ENCODE results near the gene RUNX2.

DNA sequence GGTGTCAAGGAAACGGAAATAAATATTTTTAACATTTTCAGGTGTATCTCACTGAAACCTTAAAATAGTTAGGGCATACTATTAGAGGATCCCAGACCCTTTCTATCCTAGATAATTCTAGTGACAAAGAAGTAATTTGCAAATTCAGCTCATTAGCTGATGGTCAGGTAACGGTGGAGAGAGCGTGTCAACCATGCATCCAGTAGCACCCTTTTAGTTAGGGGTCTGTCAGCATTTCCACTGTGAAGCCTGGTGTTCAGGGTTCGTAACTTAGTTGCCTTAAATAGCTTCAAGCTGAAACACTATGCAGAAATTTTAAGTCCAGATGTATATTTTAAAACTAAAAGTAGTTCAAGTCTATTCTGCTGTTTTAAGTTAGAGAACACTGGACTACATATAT, 98.1 kb downstream of the RUNX2 start:
- TF ChIP-seq MEF2A (IDR thresholded peaks at IDR 0.05; ENCODE audit: borderline replicate concordance, low read depth) (no peak), YY1 (IDR thresholded peaks at IDR 0.05; ENCODE audit: low read depth) (no peak), TAF1 (IDR thresholded peaks at IDR 0.05; ENCODE audit: borderline replicate concordance, low read depth, low read length) (no peak), POLR2AphosphoS5 (IDR thresholded peaks at IDR 0.05; ENCODE audit: low read depth, low read length) (no peak), EP300 (IDR thresholded peaks at IDR 0.05; ENCODE audit: borderline replicate concordance in 1 of 2, low read depth in 1 of 2, low read length in 1 of 2) (no peak), RAD21 (IDR thresholded peaks at IDR 0.05; ENCODE audit: low read length) (no peak), SMC3 (IDR thresholded peaks at IDR 0.05; ENCODE audit: low read depth, low read length) (no peak), CHD2 (IDR thresholded peaks at IDR 0.05; ENCODE audit: low read length, partially characterized antibody) (no peak), ELF1 (IDR thresholded peaks at IDR 0.05) (no peak), GATA2 (CRISPR knock-in tag; IDR thresholded peaks at IDR 0.05) (no peak), NFIC (IDR thresholded peaks at IDR 0.05; ENCODE audit: borderline replicate concordance) (no peak)
- TF ChIP-seq, protein P1, sequence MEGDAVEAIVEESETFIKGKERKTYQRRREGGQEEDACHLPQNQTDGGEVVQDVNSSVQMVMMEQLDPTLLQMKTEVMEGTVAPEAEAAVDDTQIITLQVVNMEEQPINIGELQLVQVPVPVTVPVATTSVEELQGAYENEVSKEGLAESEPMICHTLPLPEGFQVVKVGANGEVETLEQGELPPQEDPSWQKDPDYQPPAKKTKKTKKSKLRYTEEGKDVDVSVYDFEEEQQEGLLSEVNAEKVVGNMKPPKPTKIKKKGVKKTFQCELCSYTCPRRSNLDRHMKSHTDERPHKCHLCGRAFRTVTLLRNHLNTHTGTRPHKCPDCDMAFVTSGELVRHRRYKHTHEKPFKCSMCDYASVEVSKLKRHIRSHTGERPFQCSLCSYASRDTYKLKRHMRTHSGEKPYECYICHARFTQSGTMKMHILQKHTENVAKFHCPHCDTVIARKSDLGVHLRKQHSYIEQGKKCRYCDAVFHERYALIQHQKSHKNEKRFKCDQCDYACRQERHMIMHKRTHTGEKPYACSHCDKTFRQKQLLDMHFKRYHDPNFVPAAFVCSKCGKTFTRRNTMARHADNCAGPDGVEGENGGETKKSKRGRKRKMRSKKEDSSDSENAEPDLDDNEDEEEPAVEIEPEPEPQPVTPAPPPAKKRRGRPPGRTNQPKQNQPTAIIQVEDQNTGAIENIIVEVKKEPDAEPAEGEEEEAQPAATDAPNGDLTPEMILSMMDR (IDR thresholded peaks at IDR 0.05): no peak
- TF ChIP-seq, protein P2, sequence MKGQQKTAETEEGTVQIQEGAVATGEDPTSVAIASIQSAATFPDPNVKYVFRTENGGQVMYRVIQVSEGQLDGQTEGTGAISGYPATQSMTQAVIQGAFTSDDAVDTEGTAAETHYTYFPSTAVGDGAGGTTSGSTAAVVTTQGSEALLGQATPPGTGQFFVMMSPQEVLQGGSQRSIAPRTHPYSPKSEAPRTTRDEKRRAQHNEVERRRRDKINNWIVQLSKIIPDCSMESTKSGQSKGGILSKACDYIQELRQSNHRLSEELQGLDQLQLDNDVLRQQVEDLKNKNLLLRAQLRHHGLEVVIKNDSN (IDR thresholded peaks at IDR 0.05; ENCODE audit: borderline replicate concordance, low read depth): no peak
- TF ChIP-seq, protein P3, sequence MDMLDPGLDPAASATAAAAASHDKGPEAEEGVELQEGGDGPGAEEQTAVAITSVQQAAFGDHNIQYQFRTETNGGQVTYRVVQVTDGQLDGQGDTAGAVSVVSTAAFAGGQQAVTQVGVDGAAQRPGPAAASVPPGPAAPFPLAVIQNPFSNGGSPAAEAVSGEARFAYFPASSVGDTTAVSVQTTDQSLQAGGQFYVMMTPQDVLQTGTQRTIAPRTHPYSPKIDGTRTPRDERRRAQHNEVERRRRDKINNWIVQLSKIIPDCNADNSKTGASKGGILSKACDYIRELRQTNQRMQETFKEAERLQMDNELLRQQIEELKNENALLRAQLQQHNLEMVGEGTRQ (IDR thresholded peaks at IDR 0.05; ENCODE audit: borderline replicate concordance, low read depth, low read length): no peak
